ENCODE measurements around the gene SLC2A9. TPM values are rescaled to one million over a fixed set of nuclear protein-coding genes. Genes with fewer than 3 reads are reported as not detected.
A peak's percentile ranks its signal among the peaks of the same experiment; 100 is the strongest.

The SLC2A9 gene
- total RNA-seq, 1 donor from 2014 or later: 4.8 TPM

DNA sequence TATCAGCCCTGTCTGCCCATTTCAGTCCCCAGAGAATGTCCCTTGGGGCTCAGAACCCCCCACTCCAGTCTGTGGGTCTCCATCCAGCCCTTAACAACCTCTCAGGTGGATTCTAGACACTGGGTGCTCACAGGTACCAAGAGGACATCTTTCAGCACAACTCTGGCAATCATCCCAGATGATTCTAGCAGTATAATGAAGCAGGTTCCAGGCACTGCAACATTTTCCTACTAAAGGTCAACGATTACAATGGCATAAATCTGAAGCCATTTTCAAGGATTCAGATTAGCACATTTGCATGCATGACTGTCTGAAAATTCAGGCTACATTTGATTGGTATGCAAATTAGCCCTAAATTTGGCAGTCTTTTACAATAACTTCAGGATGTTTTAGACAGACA lies 10.0 kb downstream of the SLC2A9 start:
- no peak for DNase-seq (ENCODE audit: low spot score in 2 of 2, unreplicated experiment in 2 of 2)
- H3K27me3 Mint-ChIP-seq (ENCODE audit: low read depth): peaks cover 37% of the 10 kb centered on the region
- no peak overlapping the region for H3K4me3 Mint-ChIP-seq
- no peaks in the 10 kb centered on the region for H3K36me3 Mint-ChIP-seq
- H3K4me1 Mint-ChIP-seq: peaks cover 35% of the 10 kb centered on the region
- H3K27ac Mint-ChIP-seq: no peak overlapping the region
- H3K9me3 Mint-ChIP-seq: no peaks in the 10 kb centered on the region
- TF ChIP-seq, protein P1, sequence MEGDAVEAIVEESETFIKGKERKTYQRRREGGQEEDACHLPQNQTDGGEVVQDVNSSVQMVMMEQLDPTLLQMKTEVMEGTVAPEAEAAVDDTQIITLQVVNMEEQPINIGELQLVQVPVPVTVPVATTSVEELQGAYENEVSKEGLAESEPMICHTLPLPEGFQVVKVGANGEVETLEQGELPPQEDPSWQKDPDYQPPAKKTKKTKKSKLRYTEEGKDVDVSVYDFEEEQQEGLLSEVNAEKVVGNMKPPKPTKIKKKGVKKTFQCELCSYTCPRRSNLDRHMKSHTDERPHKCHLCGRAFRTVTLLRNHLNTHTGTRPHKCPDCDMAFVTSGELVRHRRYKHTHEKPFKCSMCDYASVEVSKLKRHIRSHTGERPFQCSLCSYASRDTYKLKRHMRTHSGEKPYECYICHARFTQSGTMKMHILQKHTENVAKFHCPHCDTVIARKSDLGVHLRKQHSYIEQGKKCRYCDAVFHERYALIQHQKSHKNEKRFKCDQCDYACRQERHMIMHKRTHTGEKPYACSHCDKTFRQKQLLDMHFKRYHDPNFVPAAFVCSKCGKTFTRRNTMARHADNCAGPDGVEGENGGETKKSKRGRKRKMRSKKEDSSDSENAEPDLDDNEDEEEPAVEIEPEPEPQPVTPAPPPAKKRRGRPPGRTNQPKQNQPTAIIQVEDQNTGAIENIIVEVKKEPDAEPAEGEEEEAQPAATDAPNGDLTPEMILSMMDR (IDR thresholded peaks at IDR 0.05; ENCODE audit: unreplicated experiment): no peak

DNA sequence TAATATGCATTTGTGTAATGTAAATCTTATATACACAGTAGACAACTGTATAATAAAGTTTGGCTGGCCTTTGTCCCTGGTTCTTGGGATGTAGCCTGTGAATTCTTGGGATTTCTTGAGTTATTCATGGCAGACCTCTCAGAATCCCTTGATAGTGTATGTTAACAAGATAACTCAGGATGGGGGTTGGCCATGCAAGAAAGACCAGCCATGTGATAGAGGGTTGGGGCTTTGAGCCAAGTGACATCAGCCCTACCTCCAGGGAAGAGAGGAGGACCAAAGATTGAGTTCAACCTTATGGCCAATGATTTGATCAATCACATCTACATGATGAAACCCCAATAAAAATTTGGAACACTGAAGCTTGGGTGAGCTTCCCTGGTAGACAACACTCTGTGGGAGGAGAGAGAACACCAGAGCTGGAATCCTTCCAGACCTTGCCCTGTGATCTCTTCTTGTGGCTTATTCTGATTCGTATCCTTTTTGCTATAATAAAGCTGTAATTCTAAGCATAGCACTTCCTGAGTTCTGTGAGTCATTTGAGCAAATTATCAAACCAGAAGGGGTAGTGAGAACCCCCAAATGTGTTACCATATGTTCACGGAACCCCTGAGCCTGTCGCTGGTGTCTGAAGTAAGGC lies 11.3 kb downstream of the SLC2A9 start:
- DNase-seq (ENCODE audit: low spot score in 2 of 2, unreplicated experiment in 2 of 2): no peak
- peaks cover 36% of the 10 kb centered on the region for H3K27me3 Mint-ChIP-seq (ENCODE audit: low read depth)
- TF ChIP-seq, protein P1 (IDR thresholded peaks at IDR 0.05; ENCODE audit: unreplicated experiment): no peak

DNA sequence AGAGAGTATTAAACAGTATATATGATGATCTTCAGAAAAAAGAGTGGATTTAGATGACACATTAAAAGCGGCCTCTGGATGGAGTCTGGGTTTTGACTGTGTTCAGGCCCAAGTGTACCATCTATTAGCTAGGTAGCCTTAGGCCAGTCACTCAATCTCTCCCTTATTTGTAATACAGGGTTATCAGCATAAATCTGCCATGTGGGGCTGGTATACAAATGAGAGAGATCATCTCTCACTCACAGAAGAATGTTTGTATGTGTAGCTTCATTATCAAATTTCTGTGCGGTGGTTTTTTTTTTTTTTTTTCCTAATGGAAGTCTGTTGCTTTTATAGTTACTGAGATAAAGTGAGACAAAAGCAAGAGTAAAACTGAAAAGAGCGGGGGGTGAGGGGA lies 12.7 kb downstream of the SLC2A9 start:
- Mint-ChIP-seq H3K27ac (no peak overlapping the region), H3K27me3 (ENCODE audit: low read depth) (peaks cover 35% of the 10 kb centered on the region), H3K4me1 (peaks cover 36% of the 10 kb centered on the region), H3K36me3 (no peaks in the 10 kb centered on the region), H3K4me3 (no peak overlapping the region), H3K9me3 (no peaks in the 10 kb centered on the region)
- TF ChIP-seq, protein P1 (IDR thresholded peaks at IDR 0.05; ENCODE audit: unreplicated experiment): no peak
- no peak for DNase-seq (ENCODE audit: low spot score in 2 of 2, unreplicated experiment in 2 of 2)

More for the DNA sequence above, 11.3 kb downstream of the SLC2A9 start:
- no peaks in the 10 kb centered on the region for H3K36me3 Mint-ChIP-seq
- H3K27ac Mint-ChIP-seq: no peak overlapping the region
- H3K4me1 Mint-ChIP-seq: peaks cover 36% of the 10 kb centered on the region
- H3K4me3 Mint-ChIP-seq: no peak overlapping the region
- H3K9me3 Mint-ChIP-seq: no peaks in the 10 kb centered on the region

DNA sequence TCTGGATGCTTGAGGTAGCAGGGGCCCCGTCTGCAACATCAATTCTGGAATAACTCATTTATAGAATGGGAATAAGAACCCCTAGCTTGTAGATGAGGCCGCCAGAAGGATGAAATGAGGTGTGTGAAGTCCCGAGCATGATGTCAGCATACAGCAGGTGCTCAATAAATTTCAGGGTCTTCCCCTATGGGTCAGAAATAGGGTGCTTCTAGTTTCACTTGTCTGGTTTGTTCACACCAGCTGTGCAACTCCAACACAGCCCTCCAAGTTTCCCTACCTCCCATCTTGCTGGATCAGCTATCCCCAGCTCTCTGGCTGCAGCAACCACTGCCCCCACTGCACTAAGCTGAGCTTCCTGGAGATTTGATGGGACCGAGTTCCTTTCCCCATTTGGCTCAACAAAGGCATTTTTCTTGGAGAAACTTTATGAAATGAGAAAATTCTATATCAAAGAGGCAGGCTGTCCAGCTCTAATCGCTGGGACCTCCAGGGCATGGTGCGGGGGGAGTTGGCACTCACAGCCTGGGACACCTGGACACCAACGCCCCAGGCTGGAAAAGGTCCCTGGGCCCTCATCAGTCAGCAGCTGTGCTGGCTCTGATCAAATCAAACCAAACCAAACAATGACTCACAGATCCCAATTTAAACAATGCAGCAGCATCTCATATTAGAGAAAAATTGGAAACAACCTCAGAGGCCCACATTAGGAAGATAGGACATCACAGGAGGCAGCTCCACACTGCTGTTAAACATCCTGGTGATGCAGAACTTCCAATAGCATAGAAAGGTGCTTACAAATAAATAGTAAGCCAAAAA lies 13.3 kb downstream of the SLC2A9 start:
- TF ChIP-seq, protein P1 (IDR thresholded peaks at IDR 0.05; ENCODE audit: unreplicated experiment): no peak
- Mint-ChIP-seq H3K9me3 (no peaks in the 10 kb centered on the region), H3K36me3 (no peaks in the 10 kb centered on the region), H3K4me1 (peaks cover 36% of the 10 kb centered on the region), H3K27ac (no peak overlapping the region), H3K27me3 (ENCODE audit: low read depth) (peaks cover 32% of the 10 kb centered on the region), H3K4me3 (no peak overlapping the region)
- DNase-seq (ENCODE audit: low spot score in 2 of 2, unreplicated experiment in 2 of 2): no peak

DNA sequence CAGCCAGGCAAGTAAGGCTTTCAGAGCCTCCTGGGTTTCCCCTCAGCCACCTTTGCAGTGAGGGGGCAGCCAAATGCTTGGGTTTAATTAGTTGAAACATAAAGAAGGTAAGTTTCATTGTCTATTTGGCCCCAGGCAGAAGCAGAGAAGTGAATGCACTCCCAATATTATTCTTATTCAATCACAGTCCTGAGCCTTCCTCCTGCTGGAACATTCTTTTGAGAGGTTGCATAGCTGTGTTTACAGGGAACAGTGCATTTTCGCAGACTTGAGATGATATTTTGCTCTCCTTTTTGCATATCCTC lies 13.9 kb downstream of the SLC2A9 start:
- no peaks in the 10 kb centered on the region for H3K9me3 Mint-ChIP-seq
- H3K4me3 Mint-ChIP-seq: no peak overlapping the region
- peaks cover 26% of the 10 kb centered on the region for H3K27me3 Mint-ChIP-seq (ENCODE audit: low read depth)
- TF ChIP-seq, protein P1 (IDR thresholded peaks at IDR 0.05; ENCODE audit: unreplicated experiment): no peak
- peaks cover 36% of the 10 kb centered on the region for H3K4me1 Mint-ChIP-seq
- H3K27ac Mint-ChIP-seq: peak overlapping the region; percentile 75
- DNase-seq (ENCODE audit: low spot score in 2 of 2, unreplicated experiment in 2 of 2): no peak
- H3K36me3 Mint-ChIP-seq: no peaks in the 10 kb centered on the region
